Measurements from ENCODE around the gene BNC2.

DNA sequence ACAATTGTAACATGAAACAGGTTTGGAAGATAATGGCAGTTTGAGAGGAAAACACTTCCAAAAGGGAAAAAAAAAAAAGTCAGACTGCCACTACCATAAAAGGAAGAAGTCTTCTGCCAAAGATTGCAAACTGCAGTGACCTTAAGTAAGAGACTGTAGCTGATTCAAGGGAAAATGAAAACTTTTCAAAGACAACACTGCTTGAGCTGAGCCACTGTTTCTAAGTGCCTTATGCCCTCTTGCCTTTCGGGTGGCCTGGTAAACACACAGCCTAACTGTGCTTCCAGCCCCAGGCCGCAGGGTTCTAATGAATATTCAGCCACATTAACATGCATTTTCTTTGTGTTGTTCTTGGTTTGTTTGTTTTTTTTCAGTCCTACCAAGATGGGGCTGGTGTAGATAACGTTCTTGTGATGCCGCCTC, 354.6 kb downstream of the BNC2 start:
- TF ChIP-seq, protein P1, sequence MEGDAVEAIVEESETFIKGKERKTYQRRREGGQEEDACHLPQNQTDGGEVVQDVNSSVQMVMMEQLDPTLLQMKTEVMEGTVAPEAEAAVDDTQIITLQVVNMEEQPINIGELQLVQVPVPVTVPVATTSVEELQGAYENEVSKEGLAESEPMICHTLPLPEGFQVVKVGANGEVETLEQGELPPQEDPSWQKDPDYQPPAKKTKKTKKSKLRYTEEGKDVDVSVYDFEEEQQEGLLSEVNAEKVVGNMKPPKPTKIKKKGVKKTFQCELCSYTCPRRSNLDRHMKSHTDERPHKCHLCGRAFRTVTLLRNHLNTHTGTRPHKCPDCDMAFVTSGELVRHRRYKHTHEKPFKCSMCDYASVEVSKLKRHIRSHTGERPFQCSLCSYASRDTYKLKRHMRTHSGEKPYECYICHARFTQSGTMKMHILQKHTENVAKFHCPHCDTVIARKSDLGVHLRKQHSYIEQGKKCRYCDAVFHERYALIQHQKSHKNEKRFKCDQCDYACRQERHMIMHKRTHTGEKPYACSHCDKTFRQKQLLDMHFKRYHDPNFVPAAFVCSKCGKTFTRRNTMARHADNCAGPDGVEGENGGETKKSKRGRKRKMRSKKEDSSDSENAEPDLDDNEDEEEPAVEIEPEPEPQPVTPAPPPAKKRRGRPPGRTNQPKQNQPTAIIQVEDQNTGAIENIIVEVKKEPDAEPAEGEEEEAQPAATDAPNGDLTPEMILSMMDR (conservative IDR thresholded peaks at IDR 0.05; ENCODE audit: low read depth, low read length) = no peak
- no peak for TF ChIP-seq EZH2 (IDR thresholded peaks at IDR 0.05; ENCODE audit: low read length, unreplicated experiment)
